Breast epithelium (tissue), 4 donors: Measurements from ENCODE around the gene AURKA. TPM values are rescaled to one million over a fixed set of nuclear protein-coding genes. Genes with fewer than 3 reads are reported as not detected.

ENCODE experiments used
- DNase-seq, 2 donors: peaks; one replicate each; pipeline ENCODE4 v3.0.0-alpha.2; 2019; ENCODE audit warnings: low spot score in 2 of 2
- H3K27ac ChIP-seq, 2 donors: fragments of 200-600 bp; sonication (generic) in 1 of 2; one replicate each; pipeline ENCODE4 v1.5.1; 2016 to 2019; ENCODE audit warnings: mild to moderate bottlenecking in 1 of 2
- H3K27me3 ChIP-seq, 2 donors: fragments of 200-600 bp; sonication (generic) in 1 of 2; one replicate each; pipeline versions ENCODE4 v1.5.1 to v1.6.0; 2017 to 2019; ENCODE audit warnings: control low read depth in 1 of 2, mild to moderate bottlenecking in 1 of 2
- H3K36me3 ChIP-seq: fragments of 200-600 bp; one replicate; pipeline ENCODE4 v1.5.1; 2019
- H3K4me1 ChIP-seq, 2 donors: fragments of 200-600 bp; sonication (generic); one replicate each; pipeline ENCODE4 v1.5.1; 2016 to 2019; ENCODE audit warnings: control low read depth in 1 of 2
- H3K4me3 ChIP-seq, 3 donors: fragments of 200-600 bp; sonication (generic); 1 replicate in 2 of 3; 2 replicates in 1 of 3; pipeline ENCODE4 v1.5.1; 2016 to 2019; ENCODE audit warnings: mild to moderate bottlenecking in 3 of 3, moderate library complexity in 2 of 3
- H3K9me3 ChIP-seq, 2 donors: fragments of 200-600 bp; sonication (generic) in 1 of 2; one replicate each; pipeline ENCODE4 v1.5.1; 2016 to 2019; ENCODE audit warnings: control low read depth in 1 of 2
- CTCF ChIP-seq, 3 donors: fragments of 450-650 bp; IDR thresholded peaks; one replicate each; pipeline ENCODE4 v1.5.1; 2016 to 2017; ENCODE audit warnings: antibody characterized with exemption in 3 of 3, mild to moderate bottlenecking in 3 of 3, moderate library complexity in 3 of 3
- POLR2A ChIP-seq: fragments of 450-650 bp; IDR thresholded peaks from one replicate; pipeline ENCODE4 v1.6.1; 2016; ENCODE audit warnings: antibody characterized with exemption, mild to moderate bottlenecking, moderate library complexity
- POLR2AphosphoS5 ChIP-seq, 3 donors: sonication (generic); formaldehyde crosslinking; IDR thresholded peaks; one replicate each; pipeline ENCODE4 v1.6.1; 2017; ENCODE audit warnings: antibody characterized with exemption in 3 of 3
- intact Hi-C: fragments of 100-400 bp; cut with DNase I; formaldehyde crosslinking; loops from one replicate; pipeline ENCODE4 v1.15.1; 2023; ENCODE audit warnings: low total_unique reads
- total RNA-seq, 3 donors: library from RNA; depleted of rRNA; stranded (reverse); fragments of >200 nt; gene quantifications; one replicate each; pipeline ENCODE4 v1.1.0, GENCODE V29; 2016

The AURKA gene
- total RNA-seq, 3 donors from 2014 or later: 0.98 to 2.2 (median 1.6) TPM

GRCh38 chr20:56417911-56418310 lies 25.9 kb upstream of the AURKA start:
- no peak for TF ChIP-seq CTCF (IDR thresholded peaks at IDR 0.05)
- TF ChIP-seq POLR2AphosphoS5 (IDR thresholded peaks at IDR 0.05): no peak
- no peak for TF ChIP-seq POLR2A
- H3K4me1 ChIP-seq: no peaks in the 10 kb centered on the region
- H3K27ac ChIP-seq: no peak overlapping the region
- intact Hi-C loops: no loop called here
- DNase-seq: no peak
- no peaks in the 10 kb centered on the region for H3K9me3 ChIP-seq
- no peaks in the 10 kb centered on the region for H3K36me3 ChIP-seq
- no peaks in the 10 kb centered on the region for H3K27me3 ChIP-seq
- no peak overlapping the region for H3K4me3 ChIP-seq

DNA sequence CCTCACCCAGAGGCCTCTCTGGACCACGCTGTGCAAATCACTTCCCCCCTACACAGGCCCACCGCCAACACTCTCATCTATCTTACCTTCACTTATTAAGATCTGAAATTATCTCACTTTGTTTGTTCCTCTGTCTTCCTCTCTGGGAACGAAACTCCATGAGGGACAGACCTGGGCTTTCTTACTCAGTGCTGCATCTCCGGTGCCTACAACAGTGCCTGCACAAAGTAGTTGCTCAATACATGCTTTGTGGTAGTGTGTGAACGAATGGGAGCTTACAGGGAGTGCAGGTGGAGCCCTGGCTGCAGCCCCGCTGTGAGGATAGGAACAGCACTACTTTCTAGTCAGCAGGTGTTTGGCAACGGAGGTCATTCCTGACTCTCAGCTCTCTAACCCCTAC lies 25.4 kb upstream of the AURKA start:
- no peaks in the 10 kb centered on the region for H3K9me3 ChIP-seq
- no peaks in the 10 kb centered on the region for H3K27me3 ChIP-seq
- no peaks in the 10 kb centered on the region for H3K36me3 ChIP-seq
- intact Hi-C loops: no loop called here
- H3K4me3 ChIP-seq: no peak overlapping the region
- no peaks in the 10 kb centered on the region for H3K4me1 ChIP-seq
- no peak overlapping the region for H3K27ac ChIP-seq
- DNase-seq: no peak
- TF ChIP-seq CTCF (IDR thresholded peaks at IDR 0.05) (no peak), POLR2AphosphoS5 (IDR thresholded peaks at IDR 0.05) (no peak), POLR2A (no peak)

- Histone ChIP-seq H3K4me1 (no peaks in the 10 kb centered on the region), H3K27me3 (no peaks in the 10 kb centered on the region), H3K9me3 (no peaks in the 10 kb centered on the region), H3K27ac (no peak overlapping the region), H3K36me3 (no peaks in the 10 kb centered on the region), H3K4me3 (no peak overlapping the region)
- intact Hi-C loops: no loop called here
- no peak for DNase-seq
- TF ChIP-seq POLR2A (no peak), CTCF (IDR thresholded peaks at IDR 0.05) (no peak), POLR2AphosphoS5 (IDR thresholded peaks at IDR 0.05) (no peak)
Measured at GRCh38 chr20:56414842-56415765, 23.1 kb upstream of the AURKA start.

- no peak for DNase-seq
- H3K4me3 ChIP-seq: peak overlapping the region in 1 of 3 donors; percentile 14
Measured at GRCh38 chr20:56412949-56413348, 20.9 kb upstream of the AURKA start.

More at GRCh38 chr20:56412949-56413348, 20.9 kb upstream of the AURKA start:
- Histone ChIP-seq H3K9me3 (no peaks in the 10 kb centered on the region), H3K4me1 (no peaks in the 10 kb centered on the region), H3K27ac (peak overlapping the region in 1 of 2 donors; percentile 65), H3K36me3 (no peaks in the 10 kb centered on the region), H3K27me3 (no peaks in the 10 kb centered on the region)
- no peak for TF ChIP-seq POLR2A
- TF ChIP-seq POLR2AphosphoS5 (IDR thresholded peaks at IDR 0.05): no peak
- TF ChIP-seq CTCF (IDR thresholded peaks at IDR 0.05): no peak
- intact Hi-C loops: no loop called here
